ENCODE data around the gene RPA1.

Gene RPA1

GRCh38 chr17:1933875-1934715, 104.3 kb downstream of the RPA1 start:
- no peak for TF ChIP-seq CTCF (IDR thresholded peaks at IDR 0.05)

GRCh38 chr17:1934901-1935300, 105.1 kb downstream of the RPA1 start:
- TF ChIP-seq CTCF (IDR thresholded peaks at IDR 0.05): no peak

GRCh38 chr17:1936766-1937165, 107.0 kb downstream of the RPA1 start:
- TF ChIP-seq CTCF (IDR thresholded peaks at IDR 0.05): no peak

GRCh38 chr17:1937461-1937860, 107.7 kb downstream of the RPA1 start:
- no peak for TF ChIP-seq CTCF (IDR thresholded peaks at IDR 0.05)

- TF ChIP-seq CTCF (IDR thresholded peaks at IDR 0.05): no peak
Measured at GRCh38 chr17:1939981-1940809, 110.4 kb downstream of the RPA1 start.

- TF ChIP-seq CTCF (IDR thresholded peaks at IDR 0.05): no peak
Measured at GRCh38 chr17:1940810-1941185, 111.0 kb downstream of the RPA1 start.

- TF ChIP-seq CTCF (IDR thresholded peaks at IDR 0.05): no peak
Measured at GRCh38 chr17:1941272-1942065, 111.7 kb downstream of the RPA1 start.
